ENCODE results near the gene KLHL14.

Gene KLHL14

GRCh38 chr18:32770054-32770665 is 2.7 kb downstream of the KLHL14 start:
- no peak for DNase-seq (ENCODE audit: low read depth in 2 of 2)

- DNase-seq (ENCODE audit: low read depth in 2 of 2): no peak
Observed at GRCh38 chr18:32769586-32770053, 3.2 kb downstream of the KLHL14 start.

GRCh38 chr18:32769071-32769585 is 3.7 kb downstream of the KLHL14 start:
- no peak for DNase-seq (ENCODE audit: low read depth in 2 of 2)

- no peak for DNase-seq (ENCODE audit: low read depth in 2 of 2)
Observed at GRCh38 chr18:32767400-32767799, 5.4 kb downstream of the KLHL14 start.

GRCh38 chr18:32764611-32765244 is 8.1 kb downstream of the KLHL14 start:
- DNase-seq (ENCODE audit: low read depth in 2 of 2): no peak

GRCh38 chr18:32763293-32763692 is 9.5 kb downstream of the KLHL14 start:
- no peak for DNase-seq (ENCODE audit: low read depth in 2 of 2)

GRCh38 chr18:32761231-32761630 is 11.6 kb downstream of the KLHL14 start:
- no peak for DNase-seq (ENCODE audit: low read depth in 2 of 2)

GRCh38 chr18:32760391-32760790 is 12.4 kb downstream of the KLHL14 start:
- no peak for DNase-seq (ENCODE audit: low read depth in 2 of 2)

GRCh38 chr18:32759611-32760167 is 13.1 kb downstream of the KLHL14 start:
- DNase-seq (ENCODE audit: low read depth in 2 of 2): no peak

- no peak for DNase-seq (ENCODE audit: low read depth in 2 of 2)
Observed at GRCh38 chr18:32754508-32755263, 18.1 kb downstream of the KLHL14 start.

- DNase-seq (ENCODE audit: low read depth in 2 of 2): no peak
Observed at GRCh38 chr18:32753656-32754260, 19.1 kb downstream of the KLHL14 start.

GRCh38 chr18:32750328-32750727 is 22.5 kb downstream of the KLHL14 start:
- DNase-seq (ENCODE audit: low read depth in 2 of 2): no peak

GRCh38 chr18:32749809-32750208 is 23.0 kb downstream of the KLHL14 start:
- DNase-seq (ENCODE audit: low read depth in 2 of 2): no peak

GRCh38 chr18:32742579-32742978 is 30.2 kb downstream of the KLHL14 start:
- DNase-seq (ENCODE audit: low read depth in 2 of 2): no peak

- no peak for DNase-seq (ENCODE audit: low read depth in 2 of 2)
Observed at GRCh38 chr18:32735781-32736180, 37.0 kb downstream of the KLHL14 start.

GRCh38 chr18:32734442-32734841 is 38.4 kb downstream of the KLHL14 start:
- DNase-seq (ENCODE audit: low read depth in 2 of 2): no peak

GRCh38 chr18:32732165-32732564 is 40.7 kb downstream of the KLHL14 start:
- DNase-seq (ENCODE audit: low read depth in 2 of 2): no peak

GRCh38 chr18:32730620-32731091 is 42.2 kb downstream of the KLHL14 start:
- DNase-seq (ENCODE audit: low read depth in 2 of 2): no peak

- no peak for DNase-seq (ENCODE audit: low read depth in 2 of 2)
Observed at GRCh38 chr18:32730068-32730467, 42.8 kb downstream of the KLHL14 start.

- DNase-seq (ENCODE audit: low read depth in 2 of 2): no peak
Observed at GRCh38 chr18:32724071-32724749, 48.6 kb downstream of the KLHL14 start.

- DNase-seq (ENCODE audit: low read depth in 2 of 2): no peak
Observed at GRCh38 chr18:32722279-32722678, 50.5 kb downstream of the KLHL14 start.

Data from stimulated activated CD8-positive, alpha-beta memory T cell treated with anti-CD3 and anti-CD28 coated beads, Interleukin-7, amount 100 ng/mL, for 1 hour (primary cell).